Sigmoid colon (tissue), 3 donors: ENCODE measurements around the gene CLECL1.

ENCODE experiments used
- CTCF ChIP-seq, 4 experiments: fragments of 450-650 bp in 3 of 4; fragments of 200-600 bp in 1 of 4; IDR thresholded peaks; one replicate each; pipeline ENCODE4 v1.5.1; 2016 to 2019; ENCODE audit warnings: antibody characterized with exemption in 4 of 4, mild to moderate bottlenecking in 3 of 4, moderate library complexity in 2 of 4
- POLR2A ChIP-seq, 2 donors: fragments of 450-650 bp; IDR thresholded peaks; one replicate each; pipeline ENCODE4 v1.6.1; 2016; ENCODE audit warnings: antibody characterized with exemption in 2 of 2, mild to moderate bottlenecking in 2 of 2, moderate library complexity in 2 of 2

- TF ChIP-seq CTCF (IDR thresholded peaks at IDR 0.05): no peak
- TF ChIP-seq POLR2A (IDR thresholded peaks at IDR 0.05): no peak
These were observed 20.6 kb upstream of the CLECL1 start for GRCh38 chr12:9753498-9753897.
